ENCODE results near the gene DEPDC1.

GRCh38 chr1:68460935-68461334 is 35.9 kb downstream of the DEPDC1 start:
- TF ChIP-seq, protein P1, sequence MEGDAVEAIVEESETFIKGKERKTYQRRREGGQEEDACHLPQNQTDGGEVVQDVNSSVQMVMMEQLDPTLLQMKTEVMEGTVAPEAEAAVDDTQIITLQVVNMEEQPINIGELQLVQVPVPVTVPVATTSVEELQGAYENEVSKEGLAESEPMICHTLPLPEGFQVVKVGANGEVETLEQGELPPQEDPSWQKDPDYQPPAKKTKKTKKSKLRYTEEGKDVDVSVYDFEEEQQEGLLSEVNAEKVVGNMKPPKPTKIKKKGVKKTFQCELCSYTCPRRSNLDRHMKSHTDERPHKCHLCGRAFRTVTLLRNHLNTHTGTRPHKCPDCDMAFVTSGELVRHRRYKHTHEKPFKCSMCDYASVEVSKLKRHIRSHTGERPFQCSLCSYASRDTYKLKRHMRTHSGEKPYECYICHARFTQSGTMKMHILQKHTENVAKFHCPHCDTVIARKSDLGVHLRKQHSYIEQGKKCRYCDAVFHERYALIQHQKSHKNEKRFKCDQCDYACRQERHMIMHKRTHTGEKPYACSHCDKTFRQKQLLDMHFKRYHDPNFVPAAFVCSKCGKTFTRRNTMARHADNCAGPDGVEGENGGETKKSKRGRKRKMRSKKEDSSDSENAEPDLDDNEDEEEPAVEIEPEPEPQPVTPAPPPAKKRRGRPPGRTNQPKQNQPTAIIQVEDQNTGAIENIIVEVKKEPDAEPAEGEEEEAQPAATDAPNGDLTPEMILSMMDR (IDR thresholded peaks at IDR 0.05 in 4 of 5, conservative IDR thresholded peaks at IDR 0.05 in 1 of 5), result no peak
- no peak for TF ChIP-seq POLR2A (IDR thresholded peaks at IDR 0.05)

Data from gastrocnemius medialis (tissue), 4 donors.